22Rv1 (cell line): ENCODE results near the gene LGALS8.

Experiments used
- H3K27ac ChIP-seq: fragments of 450-650 bp; 2 replicates; pipeline ENCODE4 v1.5.1; 2017
- ZFX ChIP-seq: fragments of 450-650 bp; IDR thresholded peaks from 2 replicates; pipeline ENCODE4 v1.6.1; 2017; ENCODE audit warnings: antibody characterized with exemption, borderline replicate concordance
- TF ChIP-seq, protein P1 (sequence below): fragments of 450-650 bp; IDR thresholded peaks from 2 replicates; pipeline ENCODE4 v1.5.1; 2017; ENCODE audit warnings: mild to moderate bottlenecking

LGALS8 gene

GRCh38 chr1:236511735-236512418 lies 11.9 kb upstream of the LGALS8 start:
- TF ChIP-seq, protein P1, sequence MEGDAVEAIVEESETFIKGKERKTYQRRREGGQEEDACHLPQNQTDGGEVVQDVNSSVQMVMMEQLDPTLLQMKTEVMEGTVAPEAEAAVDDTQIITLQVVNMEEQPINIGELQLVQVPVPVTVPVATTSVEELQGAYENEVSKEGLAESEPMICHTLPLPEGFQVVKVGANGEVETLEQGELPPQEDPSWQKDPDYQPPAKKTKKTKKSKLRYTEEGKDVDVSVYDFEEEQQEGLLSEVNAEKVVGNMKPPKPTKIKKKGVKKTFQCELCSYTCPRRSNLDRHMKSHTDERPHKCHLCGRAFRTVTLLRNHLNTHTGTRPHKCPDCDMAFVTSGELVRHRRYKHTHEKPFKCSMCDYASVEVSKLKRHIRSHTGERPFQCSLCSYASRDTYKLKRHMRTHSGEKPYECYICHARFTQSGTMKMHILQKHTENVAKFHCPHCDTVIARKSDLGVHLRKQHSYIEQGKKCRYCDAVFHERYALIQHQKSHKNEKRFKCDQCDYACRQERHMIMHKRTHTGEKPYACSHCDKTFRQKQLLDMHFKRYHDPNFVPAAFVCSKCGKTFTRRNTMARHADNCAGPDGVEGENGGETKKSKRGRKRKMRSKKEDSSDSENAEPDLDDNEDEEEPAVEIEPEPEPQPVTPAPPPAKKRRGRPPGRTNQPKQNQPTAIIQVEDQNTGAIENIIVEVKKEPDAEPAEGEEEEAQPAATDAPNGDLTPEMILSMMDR = no peak
- TF ChIP-seq ZFX = no peak
- peak overlapping the region; percentile 22; the same call in 1 of the 2 replicates for H3K27ac ChIP-seq

GRCh38 chr1:236514703-236515442 lies 8.9 kb upstream of the LGALS8 start:
- TF ChIP-seq, protein P1 = no peak
- TF ChIP-seq ZFX = no peak
- H3K27ac ChIP-seq = peak overlapping the region; percentile 64

DNA sequence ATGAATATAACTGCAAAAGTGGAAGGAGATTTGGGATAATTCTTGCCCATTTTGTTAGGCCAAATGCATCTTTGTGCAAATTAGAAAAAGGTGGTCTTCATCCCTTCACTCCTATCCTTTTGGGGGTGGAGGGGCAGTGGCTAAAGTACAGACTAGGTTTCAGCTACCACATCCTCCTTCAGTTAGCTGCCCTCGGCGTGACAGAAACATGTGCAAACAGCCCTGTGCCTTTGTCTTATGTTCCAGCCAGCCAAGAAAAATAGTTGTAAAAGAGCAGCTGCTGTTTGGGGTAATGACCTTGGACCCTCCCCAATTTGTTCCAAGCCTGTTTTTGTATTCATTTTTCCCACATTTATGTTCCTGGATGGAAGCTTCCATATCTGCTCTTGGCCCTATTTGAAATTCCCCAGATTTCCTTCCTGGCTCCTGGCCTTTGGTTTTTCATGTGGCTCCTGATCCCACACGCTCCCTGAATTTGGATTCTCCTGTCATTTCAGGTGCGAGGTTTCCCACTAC lies 8.3 kb upstream of the LGALS8 start:
- peak overlapping the region; percentile 64 for H3K27ac ChIP-seq
- TF ChIP-seq, protein P1 = no peak
- TF ChIP-seq ZFX = no peak

DNA sequence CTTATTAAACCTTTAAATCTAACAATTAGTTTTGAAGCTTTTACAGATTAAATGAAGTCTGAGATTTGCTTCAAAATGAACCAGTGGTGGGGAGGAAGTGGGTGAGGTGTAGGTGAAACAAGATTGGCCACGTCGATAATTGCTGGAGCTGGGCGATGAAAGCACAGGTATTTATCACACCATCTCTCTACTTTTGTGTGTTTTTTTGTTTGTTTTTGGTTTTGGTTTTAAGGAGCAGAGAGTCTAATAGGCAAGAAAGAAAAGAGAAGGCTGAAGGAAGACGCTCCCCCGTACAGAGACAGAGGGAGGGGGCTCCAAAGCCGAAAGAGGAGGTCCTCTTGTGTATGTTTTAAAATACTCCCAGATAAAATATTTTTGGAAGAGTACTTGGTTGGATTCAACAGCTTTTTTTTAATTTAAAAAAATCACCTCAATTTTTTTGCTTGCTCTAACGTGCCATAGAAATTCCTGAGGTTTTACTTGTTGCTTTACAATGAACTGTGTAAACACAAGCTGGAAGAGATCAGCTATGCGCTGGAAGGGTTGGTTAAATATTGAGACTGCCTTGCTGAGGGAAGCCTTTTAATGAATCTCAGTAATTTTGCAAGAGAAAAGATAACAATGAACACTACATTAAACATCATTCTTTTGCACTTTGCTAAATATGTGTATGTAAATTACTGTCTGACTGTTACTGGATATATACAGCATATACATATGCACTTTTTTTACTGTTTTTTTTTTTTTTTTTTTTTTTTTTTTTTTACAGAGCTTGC lies 6.7 kb upstream of the LGALS8 start:
- H3K27ac ChIP-seq = peak overlapping the region; percentile 16
- no peak for TF ChIP-seq ZFX
- TF ChIP-seq, protein P1 = no peak

- H3K27ac ChIP-seq = no peak overlapping the region
- TF ChIP-seq, protein P1 = no peak
- TF ChIP-seq ZFX = no peak
These were observed 5.5 kb upstream of the LGALS8 start for GRCh38 chr1:236518322-236518721.

- TF ChIP-seq ZFX = no peak
- TF ChIP-seq, protein P1 = no peak
- H3K27ac ChIP-seq = no peak overlapping the region
These were observed 3.3 kb upstream of the LGALS8 start for GRCh38 chr1:236520445-236521005.
